Thyroid gland (tissue), 4 donors: ENCODE results near the gene BARHL1.

Experiments used
- POLR2A ChIP-seq, 2 donors: fragments of 450-650 bp; IDR thresholded peaks; one replicate each; pipeline ENCODE4 v1.6.1; 2017; ENCODE audit warnings: antibody characterized with exemption in 2 of 2, mild to moderate bottlenecking in 2 of 2, moderate library complexity in 1 of 2
- TF ChIP-seq, protein P1 (sequence below), 6 experiments: fragments of 200-600 bp in 3 of 6; fragments of 450-650 bp in 3 of 6; sonication (generic) in 3 of 6; IDR thresholded peaks; one replicate each; pipeline ENCODE4 v1.5.1; 2016 to 2019; ENCODE audit warnings: antibody characterized with exemption in 6 of 6, mild to moderate bottlenecking in 2 of 6, inconsistent platforms in 1 of 6, moderate library complexity in 1 of 6

DNA sequence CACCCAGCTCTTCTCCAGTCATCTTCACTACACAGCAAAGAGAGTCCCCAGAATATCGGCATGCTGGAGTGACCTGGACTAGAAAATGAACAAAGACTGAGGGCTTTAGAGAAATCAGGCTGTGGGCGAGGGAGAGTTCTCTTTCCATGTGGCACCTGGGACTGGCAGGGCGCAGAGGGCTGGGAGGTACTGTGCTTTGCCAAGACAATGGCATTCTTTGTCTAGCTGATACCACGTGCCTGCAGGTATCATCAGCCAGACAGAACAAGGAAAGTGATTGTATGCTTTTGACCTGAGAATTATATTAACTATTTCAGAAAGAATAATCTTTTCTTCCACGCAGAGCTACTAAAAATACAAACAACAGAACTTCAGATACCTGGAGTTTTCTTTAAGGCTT is 56.9 kb downstream of the BARHL1 start:
- TF ChIP-seq, protein P1, sequence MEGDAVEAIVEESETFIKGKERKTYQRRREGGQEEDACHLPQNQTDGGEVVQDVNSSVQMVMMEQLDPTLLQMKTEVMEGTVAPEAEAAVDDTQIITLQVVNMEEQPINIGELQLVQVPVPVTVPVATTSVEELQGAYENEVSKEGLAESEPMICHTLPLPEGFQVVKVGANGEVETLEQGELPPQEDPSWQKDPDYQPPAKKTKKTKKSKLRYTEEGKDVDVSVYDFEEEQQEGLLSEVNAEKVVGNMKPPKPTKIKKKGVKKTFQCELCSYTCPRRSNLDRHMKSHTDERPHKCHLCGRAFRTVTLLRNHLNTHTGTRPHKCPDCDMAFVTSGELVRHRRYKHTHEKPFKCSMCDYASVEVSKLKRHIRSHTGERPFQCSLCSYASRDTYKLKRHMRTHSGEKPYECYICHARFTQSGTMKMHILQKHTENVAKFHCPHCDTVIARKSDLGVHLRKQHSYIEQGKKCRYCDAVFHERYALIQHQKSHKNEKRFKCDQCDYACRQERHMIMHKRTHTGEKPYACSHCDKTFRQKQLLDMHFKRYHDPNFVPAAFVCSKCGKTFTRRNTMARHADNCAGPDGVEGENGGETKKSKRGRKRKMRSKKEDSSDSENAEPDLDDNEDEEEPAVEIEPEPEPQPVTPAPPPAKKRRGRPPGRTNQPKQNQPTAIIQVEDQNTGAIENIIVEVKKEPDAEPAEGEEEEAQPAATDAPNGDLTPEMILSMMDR (IDR thresholded peaks at IDR 0.05): no peak
- no peak for TF ChIP-seq POLR2A (IDR thresholded peaks at IDR 0.05)
